GM19452 (cell line): ENCODE data around the gene BHMT.

Source experiments
- ATAC-seq: cut with Tn5 transposase; IDR thresholded peaks from one replicate; pipeline ENCODE4 v1.9.1; 2021; ENCODE audit not compliant: unreplicated experiment

The BHMT gene

GRCh38 chr5:79111387-79111959 lies at the start of gene BHMT:
Gene BHMT (plus strand): TSS chr5:79111809. CDS start chr5:79111886, 77 bp downstream.
- ATAC-seq = no peak

- ATAC-seq = no peak
These were observed 49.2 kb upstream of the BHMT start for GRCh38 chr5:79062436-79062835.

GRCh38 chr5:79069488-79070349 lies 41.9 kb upstream of the BHMT start, which contains the start of the genes BHMT2 and DMGDH:
Gene BHMT2 (plus strand): TSS chr5:79069767. CDS start chr5:79069783, 16 bp downstream.
Gene DMGDH (minus strand): TSS chr5:79069674. CDS start chr5:79069620, 54 bp downstream.
- ATAC-seq = no peak

DNA sequence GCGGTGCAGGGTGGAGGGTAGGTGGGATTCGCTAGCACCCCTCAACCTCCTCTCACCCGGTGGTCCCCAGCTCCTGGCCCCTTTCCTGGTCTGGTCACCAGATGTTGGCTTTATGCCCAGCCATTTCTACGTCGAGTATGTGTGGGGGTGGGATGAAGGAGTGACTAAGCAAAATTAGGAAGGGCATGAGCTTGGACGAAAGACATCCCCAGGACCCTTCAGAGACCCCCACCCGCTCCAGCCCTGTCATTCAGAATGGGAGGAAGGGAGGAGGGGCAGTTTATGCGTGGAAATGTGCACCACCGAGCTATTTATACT lies 41.3 kb upstream of the BHMT start:
- ATAC-seq = no peak

- no peak for ATAC-seq
These were observed 37.0 kb upstream of the BHMT start for GRCh38 chr5:79074641-79075040.

GRCh38 chr5:79075646-79076426 lies 35.8 kb upstream of the BHMT start:
- no peak for ATAC-seq

GRCh38 chr5:79076819-79077218 lies 34.8 kb upstream of the BHMT start:
- ATAC-seq = no peak

DNA sequence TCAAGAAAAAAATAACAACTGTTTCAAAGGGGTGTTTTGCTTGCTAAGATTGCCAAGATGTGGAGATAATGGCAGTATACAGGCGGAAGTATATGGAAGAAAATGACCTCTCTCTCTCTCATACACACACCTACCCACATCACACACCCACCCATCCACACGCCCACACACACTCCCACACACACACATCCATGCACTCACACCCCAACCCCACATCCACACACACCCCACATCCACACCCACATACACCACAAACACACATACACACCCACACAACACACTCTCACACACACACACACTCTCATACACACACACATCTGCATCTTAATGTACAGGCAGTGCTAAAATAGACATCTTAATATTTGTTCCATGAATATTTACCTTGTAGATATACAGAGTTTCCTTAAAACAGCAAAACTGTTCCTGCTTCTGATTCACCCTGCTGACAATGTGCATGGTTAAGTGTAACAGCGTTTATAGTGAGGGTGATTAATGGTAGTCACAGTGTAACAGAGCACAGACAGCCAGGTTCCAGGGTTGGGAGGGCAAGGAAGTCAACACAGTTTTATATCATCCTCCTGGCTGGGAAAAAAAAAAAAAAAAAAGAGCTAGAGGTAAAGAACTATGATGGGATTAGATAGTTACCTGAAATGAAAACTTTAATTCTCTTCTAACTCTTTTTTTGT lies 33.8 kb upstream of the BHMT start:
- ATAC-seq = no peak

DNA sequence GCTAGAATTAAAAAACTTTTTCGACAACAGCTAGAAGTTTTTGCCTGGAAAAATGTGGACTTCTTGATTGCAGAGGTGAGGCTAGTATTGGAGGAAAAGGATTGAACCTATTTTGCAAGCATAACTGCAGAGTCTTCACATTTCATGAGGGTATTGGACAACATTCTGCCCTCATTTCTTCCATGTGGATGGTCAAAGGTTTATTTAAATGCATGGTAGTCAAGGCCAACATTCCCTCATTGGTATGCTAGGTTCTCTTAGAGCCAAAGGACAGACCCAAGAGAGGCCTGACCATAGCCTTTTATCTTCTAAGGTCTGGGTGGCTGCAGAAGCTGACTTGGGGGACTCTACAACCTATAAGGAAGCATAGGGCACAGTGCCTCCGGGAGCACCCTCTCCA lies 30.8 kb upstream of the BHMT start:
- ATAC-seq = no peak

GRCh38 chr5:79081779-79082178 lies 29.8 kb upstream of the BHMT start:
- no peak for ATAC-seq

DNA sequence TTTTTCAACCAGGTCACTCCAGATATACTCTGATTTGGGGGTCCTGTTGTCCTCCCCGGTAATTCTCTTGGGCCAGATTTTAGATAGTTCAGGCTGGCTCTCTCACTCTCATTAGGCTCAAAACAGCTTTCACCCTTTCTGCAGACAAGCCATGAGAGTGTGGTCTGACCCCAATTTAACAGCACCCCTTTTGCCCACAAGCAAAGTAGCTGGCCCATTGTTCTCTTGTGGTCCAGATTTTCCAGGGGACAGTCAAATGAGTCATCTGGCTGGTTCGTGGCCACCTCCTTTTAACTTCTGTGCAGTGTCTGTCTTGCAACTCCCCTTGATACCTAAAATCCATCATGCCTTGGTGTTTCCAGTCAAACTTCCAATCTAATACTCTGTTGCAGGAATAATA lies 25.5 kb upstream of the BHMT start:
- ATAC-seq = no peak

- no peak for ATAC-seq
These were observed 23.1 kb upstream of the BHMT start for GRCh38 chr5:79088507-79088906.

GRCh38 chr5:79091064-79091463 lies 20.5 kb upstream of the BHMT start:
- ATAC-seq = no peak

- ATAC-seq = no peak
These were observed 17.8 kb upstream of the BHMT start for GRCh38 chr5:79093762-79094161.

- no peak for ATAC-seq
These were observed 5.7 kb upstream of the BHMT start for GRCh38 chr5:79105868-79106267.

GRCh38 chr5:79107020-79107796 lies 4.4 kb upstream of the BHMT start:
- ATAC-seq = no peak

DNA sequence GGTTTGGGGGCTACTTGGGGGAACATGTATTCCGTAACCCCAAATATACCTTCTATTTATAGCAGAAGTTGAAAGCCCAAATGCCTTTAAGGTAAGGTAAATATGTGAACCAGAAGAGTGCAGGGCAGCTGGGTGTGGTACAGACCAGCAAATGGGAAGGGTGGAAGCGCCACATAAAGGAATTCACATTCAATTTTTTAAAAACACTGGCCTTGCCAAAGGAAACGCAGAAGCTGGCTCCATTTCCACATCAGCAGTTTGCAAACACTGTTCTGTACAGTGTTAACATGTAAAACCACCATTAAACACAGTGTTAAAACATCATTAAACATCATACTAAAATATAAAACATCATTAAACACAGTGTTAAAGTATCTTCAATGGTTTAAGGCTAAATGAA lies 3.5 kb upstream of the BHMT start:
- ATAC-seq = no peak

DNA sequence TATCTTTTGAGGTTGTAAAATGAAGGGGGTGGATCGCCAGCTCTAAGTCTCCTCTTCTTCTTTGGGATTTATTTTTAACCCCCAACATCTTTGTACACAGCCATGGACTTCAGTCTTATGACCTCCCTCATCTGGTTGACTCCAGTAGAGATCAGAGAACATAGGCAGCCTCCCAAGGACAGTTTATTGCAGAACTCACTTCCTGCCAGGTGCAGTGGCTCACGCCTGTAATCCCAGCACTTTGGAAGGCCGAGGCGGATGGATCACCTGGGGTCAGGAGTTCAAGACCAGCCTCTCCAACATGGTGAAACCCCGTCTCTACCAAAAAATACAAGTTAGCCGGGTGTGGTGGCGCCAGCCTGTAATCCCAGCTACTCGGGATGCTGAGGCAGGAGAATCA lies 2.8 kb upstream of the BHMT start:
- ATAC-seq = no peak

- no peak for ATAC-seq
These were observed 1.8 kb upstream of the BHMT start for GRCh38 chr5:79109527-79110492.
